Ishikawa (cell line): ENCODE results near the gene LRIG2.

ENCODE experiments used
- CEBPB ChIP-seq: IDR thresholded peaks from 2 replicates; pipeline ENCODE4 v1.6.1; 2012
- CREB1 ChIP-seq: IDR thresholded peaks from 2 replicates; pipeline ENCODE4 v1.6.1; 2012; ENCODE audit warnings: low read depth
- EGR1 ChIP-seq: IDR thresholded peaks from 2 replicates; pipeline ENCODE4 v1.6.1; 2012
- EP300 ChIP-seq: IDR thresholded peaks from 2 replicates; pipeline ENCODE4 v1.6.1; 2012; ENCODE audit warnings: borderline replicate concordance
- FOXM1 ChIP-seq: IDR thresholded peaks from 2 replicates; pipeline ENCODE4 v1.6.1; 2012; ENCODE audit warnings: low read depth, borderline replicate concordance
- NFIC ChIP-seq: IDR thresholded peaks from 2 replicates; pipeline ENCODE4 v1.6.1; 2012
- RAD21 ChIP-seq: IDR thresholded peaks from 2 replicates; pipeline ENCODE4 v1.6.1; 2012; ENCODE audit warnings: low read depth
- TAF1 ChIP-seq: IDR thresholded peaks from 2 replicates; pipeline ENCODE4 v1.6.1; 2012; ENCODE audit warnings: low read depth, mild to moderate bottlenecking
- TCF12 ChIP-seq: IDR thresholded peaks from 2 replicates; pipeline ENCODE4 v1.6.1; 2012; ENCODE audit warnings: low read depth
- TEAD4 ChIP-seq: IDR thresholded peaks from 2 replicates; pipeline ENCODE4 v1.6.1; 2012
- YY1 ChIP-seq: IDR thresholded peaks from 2 replicates; pipeline ENCODE4 v1.6.1; 2012; ENCODE audit warnings: low read depth
- ZBTB7A ChIP-seq: IDR thresholded peaks from 2 replicates; pipeline ENCODE4 v1.6.1; 2012; ENCODE audit warnings: low read depth
- TF ChIP-seq, protein P1 (sequence below): IDR thresholded peaks from 2 replicates; pipeline ENCODE4 v1.6.1; 2012
- TF ChIP-seq, protein P2 (sequence below): IDR thresholded peaks from 2 replicates; pipeline ENCODE4 v1.6.1; 2012
- TF ChIP-seq, protein P3 (sequence below): IDR thresholded peaks from 2 replicates; pipeline ENCODE4 v1.6.1; 2012; ENCODE audit warnings: low read depth, mild to moderate bottlenecking

The LRIG2 gene

DNA sequence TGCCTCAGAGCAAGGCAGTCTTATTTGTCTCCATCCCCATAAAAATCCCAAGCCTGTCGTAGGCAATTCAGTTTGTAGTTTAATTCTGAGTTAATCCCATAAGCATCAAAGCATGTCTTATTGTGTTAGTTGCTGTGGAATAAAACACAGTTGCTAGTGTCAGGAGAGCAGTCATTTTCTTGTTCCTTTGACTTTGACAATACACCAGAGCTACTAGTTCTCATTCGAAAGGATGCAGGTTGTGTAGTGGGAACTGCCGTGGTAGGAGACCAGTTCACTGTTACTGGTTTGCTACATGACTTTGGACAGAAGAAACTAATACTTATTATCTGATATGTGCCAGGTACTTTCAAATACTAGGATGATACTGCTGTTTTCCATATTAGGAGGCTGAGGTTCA, 23.5 kb downstream of the LRIG2 start:
- no peak for TF ChIP-seq NFIC
- TF ChIP-seq, protein P1, sequence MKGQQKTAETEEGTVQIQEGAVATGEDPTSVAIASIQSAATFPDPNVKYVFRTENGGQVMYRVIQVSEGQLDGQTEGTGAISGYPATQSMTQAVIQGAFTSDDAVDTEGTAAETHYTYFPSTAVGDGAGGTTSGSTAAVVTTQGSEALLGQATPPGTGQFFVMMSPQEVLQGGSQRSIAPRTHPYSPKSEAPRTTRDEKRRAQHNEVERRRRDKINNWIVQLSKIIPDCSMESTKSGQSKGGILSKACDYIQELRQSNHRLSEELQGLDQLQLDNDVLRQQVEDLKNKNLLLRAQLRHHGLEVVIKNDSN, result no peak
- no peak for TF ChIP-seq EGR1
- no peak for TF ChIP-seq TEAD4
- TF ChIP-seq YY1, result no peak
- TF ChIP-seq FOXM1, result no peak
- TF ChIP-seq CREB1, result no peak

DNA sequence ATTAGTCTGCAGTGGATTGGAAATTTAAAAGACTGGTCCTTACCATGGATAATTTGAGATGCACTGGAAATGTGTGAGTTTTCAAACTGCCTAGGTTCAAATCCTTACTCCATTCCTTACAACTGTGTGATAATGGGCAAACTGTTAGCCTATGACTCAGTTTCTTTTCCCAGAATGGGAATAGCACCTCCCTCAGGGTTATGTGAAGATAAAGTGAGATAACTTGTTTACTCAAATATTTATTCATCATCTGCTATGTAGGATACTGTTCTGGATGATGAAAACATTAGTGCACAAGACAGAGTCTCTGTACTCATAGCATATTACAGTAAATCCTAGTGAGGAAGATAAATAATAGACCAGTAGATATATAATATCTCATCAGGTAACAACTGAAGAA, 28.6 kb downstream of the LRIG2 start:
- TF ChIP-seq, protein P2, sequence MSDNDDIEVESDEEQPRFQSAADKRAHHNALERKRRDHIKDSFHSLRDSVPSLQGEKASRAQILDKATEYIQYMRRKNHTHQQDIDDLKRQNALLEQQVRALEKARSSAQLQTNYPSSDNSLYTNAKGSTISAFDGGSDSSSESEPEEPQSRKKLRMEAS, result no peak
- TF ChIP-seq EP300, result no peak
- TF ChIP-seq, protein P3, sequence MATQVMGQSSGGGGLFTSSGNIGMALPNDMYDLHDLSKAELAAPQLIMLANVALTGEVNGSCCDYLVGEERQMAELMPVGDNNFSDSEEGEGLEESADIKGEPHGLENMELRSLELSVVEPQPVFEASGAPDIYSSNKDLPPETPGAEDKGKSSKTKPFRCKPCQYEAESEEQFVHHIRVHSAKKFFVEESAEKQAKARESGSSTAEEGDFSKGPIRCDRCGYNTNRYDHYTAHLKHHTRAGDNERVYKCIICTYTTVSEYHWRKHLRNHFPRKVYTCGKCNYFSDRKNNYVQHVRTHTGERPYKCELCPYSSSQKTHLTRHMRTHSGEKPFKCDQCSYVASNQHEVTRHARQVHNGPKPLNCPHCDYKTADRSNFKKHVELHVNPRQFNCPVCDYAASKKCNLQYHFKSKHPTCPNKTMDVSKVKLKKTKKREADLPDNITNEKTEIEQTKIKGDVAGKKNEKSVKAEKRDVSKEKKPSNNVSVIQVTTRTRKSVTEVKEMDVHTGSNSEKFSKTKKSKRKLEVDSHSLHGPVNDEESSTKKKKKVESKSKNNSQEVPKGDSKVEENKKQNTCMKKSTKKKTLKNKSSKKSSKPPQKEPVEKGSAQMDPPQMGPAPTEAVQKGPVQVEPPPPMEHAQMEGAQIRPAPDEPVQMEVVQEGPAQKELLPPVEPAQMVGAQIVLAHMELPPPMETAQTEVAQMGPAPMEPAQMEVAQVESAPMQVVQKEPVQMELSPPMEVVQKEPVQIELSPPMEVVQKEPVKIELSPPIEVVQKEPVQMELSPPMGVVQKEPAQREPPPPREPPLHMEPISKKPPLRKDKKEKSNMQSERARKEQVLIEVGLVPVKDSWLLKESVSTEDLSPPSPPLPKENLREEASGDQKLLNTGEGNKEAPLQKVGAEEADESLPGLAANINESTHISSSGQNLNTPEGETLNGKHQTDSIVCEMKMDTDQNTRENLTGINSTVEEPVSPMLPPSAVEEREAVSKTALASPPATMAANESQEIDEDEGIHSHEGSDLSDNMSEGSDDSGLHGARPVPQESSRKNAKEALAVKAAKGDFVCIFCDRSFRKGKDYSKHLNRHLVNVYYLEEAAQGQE, result no peak
- TF ChIP-seq EGR1, result no peak
- TF ChIP-seq ZBTB7A, result no peak
- TF ChIP-seq YY1, result no peak
- TF ChIP-seq CEBPB, result no peak
- TF ChIP-seq, protein P1, result no peak
- TF ChIP-seq TEAD4, result no peak
- no peak for TF ChIP-seq RAD21
- no peak for TF ChIP-seq FOXM1
- no peak for TF ChIP-seq CREB1
- no peak for TF ChIP-seq NFIC
- no peak for TF ChIP-seq TCF12
- no peak for TF ChIP-seq TAF1

DNA sequence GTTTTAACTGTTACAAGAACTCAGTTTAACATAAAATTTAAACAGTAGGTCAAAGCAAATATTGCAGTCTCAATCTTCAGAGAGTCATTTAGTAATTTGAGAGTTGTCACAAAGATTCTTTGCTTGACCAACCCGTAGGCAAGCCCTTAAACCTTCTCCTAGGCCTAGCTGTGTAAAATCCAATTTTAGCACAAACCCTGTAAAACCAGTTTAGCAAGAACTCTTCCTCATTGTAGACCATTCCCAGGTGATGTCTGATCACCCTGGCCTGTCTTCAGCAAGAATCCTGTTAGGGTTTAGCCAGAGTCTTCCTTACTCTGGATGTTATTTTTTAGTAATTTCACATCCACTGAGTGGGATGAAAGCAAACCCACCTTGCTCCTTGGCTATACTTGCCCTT, 30.1 kb downstream of the LRIG2 start:
- TF ChIP-seq EGR1 (no peak), CEBPB (no peak), YY1 (no peak), NFIC (no peak), ZBTB7A (no peak), TEAD4 (no peak), TCF12 (no peak), RAD21 (no peak), TAF1 (no peak)
- TF ChIP-seq, protein P2, result no peak
- TF ChIP-seq, protein P3, result no peak
- TF ChIP-seq, protein P1, result no peak

DNA sequence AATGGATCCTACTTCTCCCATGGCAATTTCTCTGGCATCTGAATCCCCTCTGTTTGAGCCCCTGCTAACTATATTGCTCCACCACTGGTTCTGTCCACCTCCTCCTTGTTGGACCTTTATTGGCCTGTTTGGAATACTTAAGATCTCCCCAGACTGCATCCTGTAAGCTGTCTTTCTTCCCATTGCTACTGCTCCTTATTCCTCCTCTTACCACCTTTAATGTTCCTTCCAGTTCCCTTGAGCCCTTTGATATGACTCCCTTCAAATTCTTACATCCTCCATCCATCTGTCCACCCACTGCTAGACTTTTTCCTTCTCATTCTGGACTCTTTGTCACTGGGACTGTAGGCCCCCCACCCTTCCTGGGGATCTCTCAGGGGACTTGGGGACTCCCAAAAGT, 31.0 kb downstream of the LRIG2 start:
- TF ChIP-seq, protein P1, result no peak
- TF ChIP-seq TCF12 (no peak), RAD21 (no peak), CEBPB (no peak), FOXM1 (no peak), TEAD4 (no peak), NFIC (no peak), TAF1 (no peak), EP300 (no peak), ZBTB7A (no peak), EGR1 (no peak), CREB1 (no peak)
- TF ChIP-seq, protein P2, result no peak
- TF ChIP-seq, protein P3, result no peak
